Stomach (tissue), 4 donors: ENCODE data around the gene SGIP1.

Experiments used
- CTCF ChIP-seq, 7 experiments: fragments of 450-650 bp in 4 of 7; fragments of 200-600 bp in 3 of 7; sonication (generic) in 3 of 7; IDR thresholded peaks; one replicate each; pipeline ENCODE4 v1.5.1; 2016 to 2019; ENCODE audit warnings: antibody characterized with exemption in 7 of 7, control low read depth in 2 of 7, mild to moderate bottlenecking in 1 of 7
- EP300 ChIP-seq: sonication (generic); formaldehyde crosslinking; IDR thresholded peaks from one replicate; pipeline ENCODE4 v1.6.1; 2017; ENCODE audit warnings: antibody characterized with exemption

- TF ChIP-seq CTCF (IDR thresholded peaks at IDR 0.05) = no peak
- TF ChIP-seq EP300 = no peak
Observed at GRCh38 chr1:66778969-66779368, 245.0 kb downstream of the SGIP1 start.
